H9 (cell line): Measurements from ENCODE around the gene CELA2B. TPM values are rescaled to one million over a fixed set of nuclear protein-coding genes. Genes with fewer than 3 reads are reported as not detected.

Source experiments
- DNase-seq: peaks from one replicate; pipeline ENCODE4 v3.0.0-alpha.2; 2017
- H2AFZ ChIP-seq: one replicate; pipeline ENCODE4 v1.6.1; 2013; ENCODE audit warnings: mild to moderate bottlenecking, low read length, control low read depth, moderate library complexity
- H2AK5ac ChIP-seq: 2 replicates; pipeline ENCODE4 v1.6.1; 2013; ENCODE audit warnings: low read length, control low read depth, mixed read lengths; ENCODE audit not compliant: insufficient read length
- H2BK120ac ChIP-seq: one replicate; pipeline ENCODE4 v1.6.1; 2013; ENCODE audit warnings: low read depth, mild to moderate bottlenecking, low read length, control low read depth, inconsistent platforms; ENCODE audit not compliant: poor library complexity, severe bottlenecking
- H2BK12ac ChIP-seq: 2 replicates; pipeline ENCODE4 v1.6.1; 2013; ENCODE audit warnings: low read length, control low read depth, mixed read lengths, low read depth; ENCODE audit not compliant: insufficient read length
- H2BK15ac ChIP-seq: 2 replicates; pipeline ENCODE4 v1.6.1; 2013; ENCODE audit warnings: low read depth, low read length, control low read depth
- H2BK20ac ChIP-seq: one replicate; pipeline ENCODE4 v1.6.1; 2013; ENCODE audit warnings: low read depth, mild to moderate bottlenecking, low read length, control low read depth, inconsistent platforms; ENCODE audit not compliant: poor library complexity, severe bottlenecking
- H2BK5ac ChIP-seq: 2 replicates; pipeline ENCODE4 v1.6.1; 2013; ENCODE audit warnings: low read length, control low read depth, mixed read lengths; ENCODE audit not compliant: insufficient read length
- H3K14ac ChIP-seq: 2 replicates; pipeline ENCODE4 v1.6.1; 2013; ENCODE audit warnings: low read length, control low read depth; ENCODE audit not compliant: insufficient read depth
- H3K18ac ChIP-seq: 2 replicates; pipeline ENCODE4 v1.6.1; 2013; ENCODE audit warnings: low read depth, mild to moderate bottlenecking, mixed read lengths, low read length, control low read depth; ENCODE audit not compliant: insufficient read length
- H3K23ac ChIP-seq: 2 replicates; pipeline ENCODE4 v1.6.1; 2013; ENCODE audit warnings: low read length, control low read depth, mixed read lengths, low read depth; ENCODE audit not compliant: insufficient read length
- H3K23me2 ChIP-seq: 2 replicates; pipeline ENCODE4 v1.6.1; 2013; ENCODE audit warnings: low read depth, mild to moderate bottlenecking, mixed read lengths, low read length, control low read depth; ENCODE audit not compliant: insufficient read length, poor library complexity, severe bottlenecking
- H3K27ac ChIP-seq: 2 replicates; pipeline ENCODE4 v1.5.1; 2013; ENCODE audit warnings: low read length, control low read depth, mixed read lengths, low read depth; ENCODE audit not compliant: insufficient read length
- H3K27me3 ChIP-seq: 2 replicates; pipeline ENCODE4 v1.6.1; 2013; ENCODE audit warnings: low read length, control low read depth, inconsistent platforms; ENCODE audit not compliant: insufficient read depth
- H3K4ac ChIP-seq: 2 replicates; pipeline ENCODE4 v1.6.1; 2013; ENCODE audit warnings: low read depth, mild to moderate bottlenecking, control low read depth, inconsistent platforms, low read length, moderate library complexity
- H3K4me1 ChIP-seq: 2 replicates; pipeline ENCODE4 v1.6.1; 2013; ENCODE audit warnings: low read length, control low read depth, inconsistent platforms; ENCODE audit not compliant: insufficient read depth
- H3K4me2 ChIP-seq: 2 replicates; pipeline ENCODE4 v1.6.1; 2013; ENCODE audit warnings: low read length, control low read depth, mixed read lengths; ENCODE audit not compliant: insufficient read length, insufficient read depth
- H3K56ac ChIP-seq: 2 replicates; pipeline ENCODE4 v1.6.1; 2013; ENCODE audit warnings: low read depth, mild to moderate bottlenecking, mixed read lengths, low read length, control low read depth; ENCODE audit not compliant: insufficient read length
- H3K79me1 ChIP-seq: 2 replicates; pipeline ENCODE4 v1.6.1; 2013; ENCODE audit warnings: low read depth, mild to moderate bottlenecking, moderate library complexity, low read length, control low read depth, inconsistent platforms; ENCODE audit not compliant: insufficient read depth, poor library complexity, severe bottlenecking
- H3K79me2 ChIP-seq: 2 replicates; pipeline ENCODE4 v1.6.1; 2013; ENCODE audit warnings: low read length, control low read depth, inconsistent platforms; ENCODE audit not compliant: insufficient read depth
- H3K9ac ChIP-seq: 2 replicates; pipeline ENCODE4 v1.6.1; 2013; ENCODE audit warnings: low read length, control low read depth, mixed read lengths; ENCODE audit not compliant: insufficient read length; ENCODE audit errors: extremely low read depth
- H3K9me3 ChIP-seq: one replicate; pipeline ENCODE4 v1.6.1; 2013; ENCODE audit warnings: low read depth, low read length, inconsistent platforms; ENCODE audit not compliant: control insufficient read depth
- H3T11ph ChIP-seq: one replicate; pipeline ENCODE4 v1.6.1; 2013; ENCODE audit warnings: mild to moderate bottlenecking, low read length, control low read depth, inconsistent platforms
- H4K20me1 ChIP-seq: one replicate; pipeline ENCODE4 v1.6.1; 2013; ENCODE audit not compliant: control insufficient read depth, insufficient read length, insufficient read depth
- H4K5ac ChIP-seq: 2 replicates; pipeline ENCODE4 v1.6.1; 2013; ENCODE audit warnings: low read depth, mild to moderate bottlenecking, mixed read lengths, low read length, control low read depth; ENCODE audit not compliant: insufficient read length
- H4K8ac ChIP-seq: replicated peaks from 2 replicates; pipeline ENCODE4 v1.6.1; 2013; ENCODE audit warnings: low read length, control low read depth, mixed read lengths, low read depth; ENCODE audit not compliant: insufficient read length
- H4K91ac ChIP-seq: 2 replicates; pipeline ENCODE4 v1.6.1; 2013; ENCODE audit warnings: low read depth, mild to moderate bottlenecking, moderate library complexity, mixed read lengths, low read length, control low read depth; ENCODE audit not compliant: insufficient read length
- H3K27ac Mint-ChIP-seq, 3 experiments: 2 replicates in 2 of 3; 3 replicates in 1 of 3; pipeline ENCODE4 v1.8.0; 2020 to 2021; ENCODE audit warnings: mixed read lengths in 3 of 3, mild to moderate bottlenecking in 1 of 3, moderate library complexity in 1 of 3
- H3K27me3 Mint-ChIP-seq: 2 replicates; pipeline ENCODE4 v1.8.0; 2021; ENCODE audit warnings: low read depth, mild to moderate bottlenecking, moderate library complexity, mixed read lengths
- H3K36me3 Mint-ChIP-seq, 3 experiments: 2 replicates in 2 of 3; 3 replicates in 1 of 3; pipeline ENCODE4 v1.8.0; 2020 to 2021; ENCODE audit warnings: low read depth in 3 of 3, mixed read lengths in 3 of 3; ENCODE audit not compliant: insufficient read depth in 1 of 3
- H3K4me1 Mint-ChIP-seq, 2 experiments: 2 replicates each; pipeline ENCODE4 v1.8.0; 2020; ENCODE audit warnings: mixed read lengths in 2 of 2
- H3K4me3 Mint-ChIP-seq, 2 experiments: 2 replicates in 1 of 2; 3 replicates in 1 of 2; pipeline ENCODE4 v1.8.0; 2020 to 2021; ENCODE audit warnings: mild to moderate bottlenecking in 2 of 2, mixed read lengths in 2 of 2, moderate library complexity in 1 of 2
- H3K9me3 Mint-ChIP-seq, 2 experiments: 2 replicates in 1 of 2; 3 replicates in 1 of 2; pipeline ENCODE4 v1.8.0; 2020; ENCODE audit warnings: mild to moderate bottlenecking in 2 of 2, mixed read lengths in 2 of 2, moderate library complexity in 1 of 2
- WGBS: extraction: QIAGEN DNeasy Blood & Tissue Kit; methylation state at CpG from one replicate; pipeline ENCODE4 v1.1.7; 2013; ENCODE audit warnings: missing lambda C conversion rate, low lambda C conversion rate, mixed read lengths; ENCODE audit not compliant: insufficient read length; ENCODE audit errors: extremely low coverage; 5-methylcytosine and 5-hydroxymethylcytosine counted together
- total RNA-seq: library from RNA; stranded (reverse); gene quantifications from 2 replicates; pipeline ENCODE4 v1.2.1, GENCODE V29; 2021
- TF ChIP-seq, protein P1 (sequence below): fragments of 200-600 bp; sonication (generic); conservative IDR thresholded peaks from 3 replicates; pipeline ENCODE4 v1.8.0; 2021; ENCODE audit warnings: antibody characterized with exemption, mild to moderate bottlenecking

The CELA2B gene
- total RNA-seq, 1 experiment from 2014 or later: not detected

DNA sequence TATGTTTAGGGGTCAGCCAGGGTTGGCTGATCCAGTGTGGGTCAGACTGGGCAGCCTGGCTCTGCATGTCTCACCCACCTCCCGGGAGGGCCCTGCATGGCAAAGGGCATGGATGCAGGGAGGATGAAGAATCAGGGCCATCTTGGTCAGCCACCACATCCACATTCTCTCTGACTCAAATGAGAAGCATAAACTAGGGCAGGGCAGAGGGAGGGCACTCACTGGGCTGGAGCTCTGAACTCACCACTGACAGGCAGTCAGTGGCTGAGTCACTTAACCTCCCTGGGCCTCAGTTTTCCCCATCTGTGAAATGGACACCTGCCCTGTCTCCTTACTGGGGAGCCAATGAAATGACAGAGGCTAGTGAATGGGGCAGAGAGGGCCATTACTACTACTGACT lies 23.7 kb upstream of the CELA2B start:
- H4K5ac ChIP-seq: no peak overlapping the region
- H3K4me2 ChIP-seq: no peak overlapping the region
- H3K4me1 ChIP-seq: no peaks in the 10 kb centered on the region
- H2BK12ac ChIP-seq: no peak overlapping the region
- Mint-ChIP-seq H3K4me1 (peaks cover 11 to 15% of the 10 kb centered on the region in 2 experiments), H3K36me3 (no peaks in the 10 kb centered on the region; a peak in 1 of 7 replicates), H3K27me3 (peaks cover 4% of the 10 kb centered on the region), H3K9me3 (peaks cover 0 to 6% of the 10 kb centered on the region in 2 experiments; a peak in 2 of 5 replicates), H3K4me3 (no peak overlapping the region), H3K27ac (no peak overlapping the region)
- no peak overlapping the region for H3K18ac ChIP-seq
- H2BK15ac ChIP-seq: no peak overlapping the region
- H3T11ph ChIP-seq: no peak overlapping the region
- H3K9me3 ChIP-seq: no peaks in the 10 kb centered on the region
- no peak overlapping the region for H3K27ac ChIP-seq
- no peak overlapping the region for H2BK5ac ChIP-seq
- no peak overlapping the region for H2AK5ac ChIP-seq
- DNase-seq: no peak
- H4K20me1 ChIP-seq: no peaks in the 10 kb centered on the region
- no peak overlapping the region for H3K9ac ChIP-seq
- H3K79me2 ChIP-seq: no peaks in the 10 kb centered on the region
- H3K23me2 ChIP-seq: no peaks in the 10 kb centered on the region
- H3K23ac ChIP-seq: no peak overlapping the region
- H4K91ac ChIP-seq: no peak overlapping the region
- no peak overlapping the region for H3K56ac ChIP-seq
- TF ChIP-seq, protein P1, sequence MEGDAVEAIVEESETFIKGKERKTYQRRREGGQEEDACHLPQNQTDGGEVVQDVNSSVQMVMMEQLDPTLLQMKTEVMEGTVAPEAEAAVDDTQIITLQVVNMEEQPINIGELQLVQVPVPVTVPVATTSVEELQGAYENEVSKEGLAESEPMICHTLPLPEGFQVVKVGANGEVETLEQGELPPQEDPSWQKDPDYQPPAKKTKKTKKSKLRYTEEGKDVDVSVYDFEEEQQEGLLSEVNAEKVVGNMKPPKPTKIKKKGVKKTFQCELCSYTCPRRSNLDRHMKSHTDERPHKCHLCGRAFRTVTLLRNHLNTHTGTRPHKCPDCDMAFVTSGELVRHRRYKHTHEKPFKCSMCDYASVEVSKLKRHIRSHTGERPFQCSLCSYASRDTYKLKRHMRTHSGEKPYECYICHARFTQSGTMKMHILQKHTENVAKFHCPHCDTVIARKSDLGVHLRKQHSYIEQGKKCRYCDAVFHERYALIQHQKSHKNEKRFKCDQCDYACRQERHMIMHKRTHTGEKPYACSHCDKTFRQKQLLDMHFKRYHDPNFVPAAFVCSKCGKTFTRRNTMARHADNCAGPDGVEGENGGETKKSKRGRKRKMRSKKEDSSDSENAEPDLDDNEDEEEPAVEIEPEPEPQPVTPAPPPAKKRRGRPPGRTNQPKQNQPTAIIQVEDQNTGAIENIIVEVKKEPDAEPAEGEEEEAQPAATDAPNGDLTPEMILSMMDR: no peak
- H3K14ac ChIP-seq: no peak overlapping the region
- H2AFZ ChIP-seq: no peak overlapping the region
- H2BK120ac ChIP-seq: no peak overlapping the region
- H2BK20ac ChIP-seq: no peak overlapping the region
- H3K27me3 ChIP-seq: no peaks in the 10 kb centered on the region
- no peak overlapping the region for H4K8ac ChIP-seq
- WGBS: no CpG with 5 or more reads among the region's 1 CpG
- no peak overlapping the region for H3K4ac ChIP-seq
- no peaks in the 10 kb centered on the region for H3K79me1 ChIP-seq
